IMR-90 (cell line): ENCODE measurements around the gene KAZALD1.

ENCODE experiments used
- MXI1 ChIP-seq: IDR thresholded peaks from 2 replicates; pipeline ENCODE4 v1.6.1; 2012; ENCODE audit warnings: low read depth, mild to moderate bottlenecking, low read length, moderate library complexity, borderline replicate concordance
- POLR2A ChIP-seq: IDR thresholded peaks from 2 replicates; pipeline ENCODE4 v1.6.1; 2012; ENCODE audit warnings: mild to moderate bottlenecking, low read depth, low read length
- TF ChIP-seq, protein P1 (sequence below): conservative IDR thresholded peaks from 2 replicates; pipeline ENCODE4 v1.5.1; 2012; ENCODE audit warnings: mild to moderate bottlenecking, low read depth, low read length, improper control_type of control experiment

GRCh38 chr10:101064415-101065030, 2.7 kb downstream of the KAZALD1 start:
- TF ChIP-seq, protein P1, sequence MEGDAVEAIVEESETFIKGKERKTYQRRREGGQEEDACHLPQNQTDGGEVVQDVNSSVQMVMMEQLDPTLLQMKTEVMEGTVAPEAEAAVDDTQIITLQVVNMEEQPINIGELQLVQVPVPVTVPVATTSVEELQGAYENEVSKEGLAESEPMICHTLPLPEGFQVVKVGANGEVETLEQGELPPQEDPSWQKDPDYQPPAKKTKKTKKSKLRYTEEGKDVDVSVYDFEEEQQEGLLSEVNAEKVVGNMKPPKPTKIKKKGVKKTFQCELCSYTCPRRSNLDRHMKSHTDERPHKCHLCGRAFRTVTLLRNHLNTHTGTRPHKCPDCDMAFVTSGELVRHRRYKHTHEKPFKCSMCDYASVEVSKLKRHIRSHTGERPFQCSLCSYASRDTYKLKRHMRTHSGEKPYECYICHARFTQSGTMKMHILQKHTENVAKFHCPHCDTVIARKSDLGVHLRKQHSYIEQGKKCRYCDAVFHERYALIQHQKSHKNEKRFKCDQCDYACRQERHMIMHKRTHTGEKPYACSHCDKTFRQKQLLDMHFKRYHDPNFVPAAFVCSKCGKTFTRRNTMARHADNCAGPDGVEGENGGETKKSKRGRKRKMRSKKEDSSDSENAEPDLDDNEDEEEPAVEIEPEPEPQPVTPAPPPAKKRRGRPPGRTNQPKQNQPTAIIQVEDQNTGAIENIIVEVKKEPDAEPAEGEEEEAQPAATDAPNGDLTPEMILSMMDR = no peak
- no peak for TF ChIP-seq MXI1
- TF ChIP-seq POLR2A = no peak
